ENCODE results near the gene KCNIP3.

The KCNIP3 gene

GRCh38 chr2:95346738-95347671 lies 49.9 kb downstream of the KCNIP3 start (continued):
- TF ChIP-seq, protein P1, sequence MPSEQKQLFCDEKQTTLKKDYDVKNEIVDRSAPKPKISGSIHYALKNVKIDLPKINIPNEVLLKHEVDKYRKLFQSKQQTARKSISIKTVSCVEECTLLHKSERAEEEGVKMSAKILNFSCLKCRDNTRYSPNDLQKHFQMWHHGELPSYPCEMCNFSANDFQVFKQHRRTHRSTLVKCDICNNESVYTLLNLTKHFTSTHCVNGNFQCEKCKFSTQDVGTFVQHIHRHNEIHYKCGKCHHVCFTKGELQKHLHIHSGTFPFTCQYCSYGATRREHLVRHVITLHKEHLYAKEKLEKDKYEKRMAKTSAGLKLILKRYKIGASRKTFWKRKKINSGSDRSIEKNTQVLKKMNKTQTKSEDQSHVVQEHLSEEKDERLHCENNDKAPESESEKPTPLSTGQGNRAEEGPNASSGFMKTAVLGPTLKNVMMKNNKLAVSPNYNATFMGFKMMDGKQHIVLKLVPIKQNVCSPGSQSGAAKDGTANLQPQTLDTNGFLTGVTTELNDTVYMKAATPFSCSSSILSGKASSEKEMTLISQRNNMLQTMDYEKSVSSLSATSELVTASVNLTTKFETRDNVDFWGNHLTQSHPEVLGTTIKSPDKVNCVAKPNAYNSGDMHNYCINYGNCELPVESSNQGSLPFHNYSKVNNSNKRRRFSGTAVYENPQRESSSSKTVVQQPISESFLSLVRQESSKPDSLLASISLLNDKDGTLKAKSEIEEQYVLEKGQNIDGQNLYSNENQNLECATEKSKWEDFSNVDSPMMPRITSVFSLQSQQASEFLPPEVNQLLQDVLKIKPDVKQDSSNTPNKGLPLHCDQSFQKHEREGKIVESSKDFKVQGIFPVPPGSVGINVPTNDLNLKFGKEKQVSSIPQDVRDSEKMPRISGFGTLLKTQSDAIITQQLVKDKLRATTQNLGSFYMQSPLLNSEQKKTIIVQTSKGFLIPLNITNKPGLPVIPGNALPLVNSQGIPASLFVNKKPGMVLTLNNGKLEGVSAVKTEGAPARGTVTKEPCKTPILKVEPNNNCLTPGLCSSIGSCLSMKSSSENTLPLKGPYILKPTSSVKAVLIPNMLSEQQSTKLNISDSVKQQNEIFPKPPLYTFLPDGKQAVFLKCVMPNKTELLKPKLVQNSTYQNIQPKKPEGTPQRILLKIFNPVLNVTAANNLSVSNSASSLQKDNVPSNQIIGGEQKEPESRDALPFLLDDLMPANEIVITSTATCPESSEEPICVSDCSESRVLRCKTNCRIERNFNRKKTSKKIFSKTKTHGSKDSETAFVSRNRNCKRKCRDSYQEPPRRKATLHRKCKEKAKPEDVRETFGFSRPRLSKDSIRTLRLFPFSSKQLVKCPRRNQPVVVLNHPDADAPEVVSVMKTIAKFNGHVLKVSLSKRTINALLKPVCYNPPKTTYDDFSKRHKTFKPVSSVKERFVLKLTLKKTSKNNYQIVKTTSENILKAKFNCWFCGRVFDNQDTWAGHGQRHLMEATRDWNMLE (tag by site-specific recombination; conservative IDR thresholded peaks at IDR 0.05; ENCODE audit: low read depth), result no peak
- TF ChIP-seq ZNF211 (tag by site-specific recombination; IDR thresholded peaks at IDR 0.05; ENCODE audit: low read depth), result no peak
- TF ChIP-seq TRIM28 (IDR thresholded peaks at IDR 0.05; ENCODE audit: borderline replicate concordance, low read length), result no peak
- TF ChIP-seq, protein P2, sequence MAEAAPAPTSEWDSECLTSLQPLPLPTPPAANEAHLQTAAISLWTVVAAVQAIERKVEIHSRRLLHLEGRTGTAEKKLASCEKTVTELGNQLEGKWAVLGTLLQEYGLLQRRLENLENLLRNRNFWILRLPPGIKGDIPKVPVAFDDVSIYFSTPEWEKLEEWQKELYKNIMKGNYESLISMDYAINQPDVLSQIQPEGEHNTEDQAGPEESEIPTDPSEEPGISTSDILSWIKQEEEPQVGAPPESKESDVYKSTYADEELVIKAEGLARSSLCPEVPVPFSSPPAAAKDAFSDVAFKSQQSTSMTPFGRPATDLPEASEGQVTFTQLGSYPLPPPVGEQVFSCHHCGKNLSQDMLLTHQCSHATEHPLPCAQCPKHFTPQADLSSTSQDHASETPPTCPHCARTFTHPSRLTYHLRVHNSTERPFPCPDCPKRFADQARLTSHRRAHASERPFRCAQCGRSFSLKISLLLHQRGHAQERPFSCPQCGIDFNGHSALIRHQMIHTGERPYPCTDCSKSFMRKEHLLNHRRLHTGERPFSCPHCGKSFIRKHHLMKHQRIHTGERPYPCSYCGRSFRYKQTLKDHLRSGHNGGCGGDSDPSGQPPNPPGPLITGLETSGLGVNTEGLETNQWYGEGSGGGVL (tag by site-specific recombination; IDR thresholded peaks at IDR 0.05), result no peak
- TF ChIP-seq ZSCAN16 (tag by site-specific recombination; IDR thresholded peaks at IDR 0.05), result no peak
- TF ChIP-seq ZNF184 (tag by site-specific recombination; IDR thresholded peaks at IDR 0.05), result no peak
- no peak for TF ChIP-seq ZNF266 (tag by site-specific recombination; IDR thresholded peaks at IDR 0.05; ENCODE audit: low read depth)
- no peak for TF ChIP-seq ZNF18 (tag by site-specific recombination; IDR thresholded peaks at IDR 0.05)
- peak; percentile 54; the same call in 1 of the 2 replicates for TF ChIP-seq ZBTB20 (tag by site-specific recombination; IDR thresholded peaks at IDR 0.05)

DNA sequence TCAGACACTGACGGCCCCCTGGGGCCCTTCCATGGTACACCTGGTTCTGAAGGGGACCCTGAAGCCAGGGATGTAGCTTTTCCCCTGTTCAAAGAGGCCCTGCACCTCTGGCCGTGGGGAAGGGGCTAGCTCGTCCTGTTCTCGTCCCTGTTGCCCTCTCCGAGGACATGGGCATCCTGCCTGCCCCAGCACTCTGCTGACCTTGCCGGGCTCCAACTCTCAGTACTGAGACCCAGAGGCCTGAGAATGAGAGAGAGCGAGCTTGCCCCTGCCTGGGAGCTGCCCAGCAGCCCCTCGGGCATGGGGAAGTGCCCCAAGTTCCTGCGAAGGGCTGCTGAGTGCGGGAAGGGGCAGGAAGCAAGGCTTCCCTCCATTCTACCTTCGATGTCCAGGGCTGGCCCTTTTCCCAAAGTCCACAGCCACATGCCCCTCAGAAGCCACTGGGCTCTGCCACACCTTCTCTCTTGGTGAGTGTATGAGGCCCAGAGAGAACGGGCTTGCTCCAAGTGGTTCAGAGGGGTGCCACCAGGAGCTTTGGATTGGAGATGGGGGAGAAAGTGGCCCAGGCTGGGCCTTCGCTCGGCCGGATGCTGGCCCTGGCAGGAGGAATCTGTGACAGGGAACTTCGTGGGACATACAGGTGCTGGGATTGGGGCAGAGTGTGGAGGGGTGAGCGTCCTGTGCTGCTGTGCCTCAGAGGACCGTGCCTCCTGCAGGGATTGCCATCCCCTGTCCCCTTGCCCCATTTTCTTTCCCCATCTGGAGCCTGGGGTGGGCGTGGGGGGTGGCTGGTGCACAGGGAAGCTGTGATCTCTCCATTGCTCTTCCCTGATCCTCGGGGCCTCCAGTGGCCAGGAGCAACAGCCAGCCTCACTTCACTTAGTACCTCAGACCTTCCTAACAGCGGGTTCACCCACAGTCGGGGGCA lies 50.8 kb downstream of the KCNIP3 start:
- POLR2A ChIA-PET, result no interaction called here
- H3K36me3 ChIP-seq (ENCODE audit: control insufficient read depth in 2 of 2, insufficient read depth in 1 of 2, low read length in 2 of 2), result no peaks in the 10 kb centered on the region
- no peak overlapping the region for H3K27ac ChIP-seq (ENCODE audit: extremely low read depth, low read depth, low read length)
- no peaks in the 10 kb centered on the region; the same call in 1 of the 2 replicates for H3K4me1 ChIP-seq (ENCODE audit: control insufficient read depth, insufficient read depth, low read length)
- CTCF ChIA-PET, result interaction anchor here (1.8 kb wide), 1 partner anchor 41 kb away, joined by 8 read pairs; no protein-coding TSS in a partner anchor
- H3K9me3 ChIP-seq (ENCODE audit: control insufficient read depth, insufficient read depth, low read depth, low read length), result no peaks in the 10 kb centered on the region
- TF ChIP-seq, protein P3, sequence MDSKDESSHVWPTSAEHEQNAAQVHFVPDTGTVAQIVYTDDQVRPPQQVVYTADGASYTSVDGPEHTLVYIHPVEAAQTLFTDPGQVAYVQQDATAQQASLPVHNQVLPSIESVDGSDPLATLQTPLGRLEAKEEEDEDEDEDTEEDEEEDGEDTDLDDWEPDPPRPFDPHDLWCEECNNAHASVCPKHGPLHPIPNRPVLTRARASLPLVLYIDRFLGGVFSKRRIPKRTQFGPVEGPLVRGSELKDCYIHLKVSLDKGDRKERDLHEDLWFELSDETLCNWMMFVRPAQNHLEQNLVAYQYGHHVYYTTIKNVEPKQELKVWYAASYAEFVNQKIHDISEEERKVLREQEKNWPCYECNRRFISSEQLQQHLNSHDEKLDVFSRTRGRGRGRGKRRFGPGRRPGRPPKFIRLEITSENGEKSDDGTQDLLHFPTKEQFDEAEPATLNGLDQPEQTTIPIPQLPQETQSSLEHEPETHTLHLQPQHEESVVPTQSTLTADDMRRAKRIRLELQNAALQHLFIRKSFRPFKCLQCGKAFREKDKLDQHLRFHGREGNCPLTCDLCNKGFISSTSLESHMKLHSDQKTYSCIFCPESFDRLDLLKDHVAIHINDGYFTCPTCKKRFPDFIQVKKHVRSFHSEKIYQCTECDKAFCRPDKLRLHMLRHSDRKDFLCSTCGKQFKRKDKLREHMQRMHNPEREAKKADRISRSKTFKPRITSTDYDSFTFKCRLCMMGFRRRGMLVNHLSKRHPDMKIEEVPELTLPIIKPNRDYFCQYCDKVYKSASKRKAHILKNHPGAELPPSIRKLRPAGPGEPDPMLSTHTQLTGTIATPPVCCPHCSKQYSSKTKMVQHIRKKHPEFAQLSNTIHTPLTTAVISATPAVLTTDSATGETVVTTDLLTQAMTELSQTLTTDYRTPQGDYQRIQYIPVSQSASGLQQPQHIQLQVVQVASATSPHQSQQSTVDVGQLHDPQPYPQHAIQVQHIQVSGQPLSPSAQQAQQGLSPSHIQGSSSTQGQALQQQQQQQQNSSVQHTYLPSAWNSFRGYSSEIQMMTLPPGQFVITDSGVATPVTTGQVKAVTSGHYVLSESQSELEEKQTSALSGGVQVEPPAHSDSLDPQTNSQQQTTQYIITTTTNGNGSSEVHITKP (tag by site-specific recombination; IDR thresholded peaks at IDR 0.05), result peak; percentile 89
- 0 out of 2 replicates have a peak, but pooled peaks have one; percentile 21 for TF ChIP-seq ZBTB17 (tag by site-specific recombination; IDR thresholded peaks at IDR 0.05)
- TF ChIP-seq ZNF404 (tag by site-specific recombination; IDR thresholded peaks at IDR 0.05), result no peak
- no peak for TF ChIP-seq ZSCAN5A (tag by site-specific recombination; IDR thresholded peaks at IDR 0.05)
- TF ChIP-seq IKZF3 (tag by site-specific recombination; IDR thresholded peaks at IDR 0.05), result no peak
- H3K4me3 ChIP-seq (ENCODE audit: low read depth, low read length), result no peak overlapping the region
